Measurements from ENCODE around the gene WARS2.

GRCh38 chr1:118989878-118990378, 150.5 kb downstream of the WARS2 start:
- TF ChIP-seq POLR2A (IDR thresholded peaks at IDR 0.05) (no peak), CTCF (IDR thresholded peaks at IDR 0.05) (no peak)

Measured in adrenal gland (tissue), 5 donors.